ENCODE results near the gene MAP1A.

- TF ChIP-seq CTCF (IDR thresholded peaks at IDR 0.05; ENCODE audit: low read depth, low read length) (no peak), POLR2A (IDR thresholded peaks at IDR 0.05; ENCODE audit: extremely low read depth, insufficient read length) (no peak)
These were observed 28.0 kb downstream of the MAP1A start for GRCh38 chr15:43545426-43545825.
